AG08395 (cell line): Measurements from ENCODE around the gene GPR153.

ENCODE experiments used
- DNase-seq: peaks from one replicate; pipeline ENCODE4 v3.0.0; 2012; ENCODE audit warnings: mixed read lengths, low spot score

Gene GPR153

GRCh38 chr1:6286266-6286665 lies 25.4 kb upstream of the GPR153 start:
- no peak for DNase-seq

DNA sequence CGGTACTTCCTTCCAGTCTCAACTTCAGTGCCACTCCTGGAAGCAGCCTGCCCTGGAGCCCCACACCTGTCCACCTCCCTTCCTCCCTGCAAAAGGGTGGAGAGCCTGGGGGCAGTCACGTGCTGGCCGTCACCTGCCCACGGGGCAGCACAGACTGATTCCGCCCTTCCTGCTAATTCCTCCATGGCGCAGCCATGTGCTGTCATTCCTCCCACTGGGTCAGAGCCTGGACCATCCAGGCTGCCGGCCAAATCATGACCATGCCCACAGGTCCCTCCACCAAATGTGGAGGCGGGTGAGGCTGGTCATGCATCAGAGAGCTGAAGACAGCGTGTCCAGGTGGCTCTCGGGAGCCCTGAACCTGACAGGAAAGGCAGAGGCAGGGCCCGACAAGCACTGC lies 24.4 kb upstream of the GPR153 start:
- DNase-seq: no peak

GRCh38 chr1:6282577-6283270 lies 21.8 kb upstream of the GPR153 start:
- no peak for DNase-seq

- DNase-seq: no peak
These were observed 20.9 kb upstream of the GPR153 start for GRCh38 chr1:6281511-6282402.

- peak; percentile 49 for DNase-seq
These were observed 20.0 kb upstream of the GPR153 start for GRCh38 chr1:6280761-6281451.

DNA sequence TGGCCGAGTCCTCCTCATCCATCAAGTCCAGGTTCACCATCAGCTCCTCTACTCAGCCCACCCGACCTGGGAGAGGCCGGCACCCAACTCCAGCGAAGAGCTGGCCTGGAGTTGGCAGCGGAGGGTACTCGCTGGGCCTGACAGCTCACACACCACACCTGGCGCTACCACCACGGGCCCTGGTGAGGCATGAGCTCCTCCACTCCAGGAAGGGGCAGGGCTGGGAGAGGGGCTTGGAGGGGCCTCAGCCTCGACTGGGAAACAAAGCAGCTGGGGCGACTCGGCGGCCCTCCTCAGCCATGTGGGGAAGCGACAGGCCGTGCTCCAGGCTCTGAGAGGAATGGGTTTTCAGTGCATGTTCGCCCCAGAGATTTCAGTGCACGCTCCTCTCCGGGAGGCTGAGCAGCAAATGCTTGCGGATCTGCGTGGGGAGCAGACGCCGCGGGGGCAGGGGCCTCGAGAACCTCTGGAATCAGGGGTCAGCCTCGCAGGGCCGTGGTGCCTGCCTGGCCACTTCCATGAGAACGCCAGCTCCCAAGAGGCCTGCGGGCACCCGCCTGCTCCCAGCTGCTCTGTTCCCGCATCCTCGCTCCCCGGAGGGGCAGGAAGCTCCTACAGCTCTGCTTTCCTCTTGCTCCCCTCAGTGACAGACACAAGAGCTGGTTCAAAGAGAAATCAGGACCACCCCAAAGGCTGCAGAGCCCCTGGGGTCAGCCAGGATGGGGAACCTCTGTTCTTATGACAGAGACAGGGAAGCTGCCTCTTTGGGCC lies 18.9 kb upstream of the GPR153 start:
- no peak for DNase-seq

GRCh38 chr1:6279066-6279465 lies 18.2 kb upstream of the GPR153 start:
- no peak for DNase-seq

GRCh38 chr1:6278263-6278662 lies 17.4 kb upstream of the GPR153 start:
- DNase-seq: no peak

- DNase-seq: no peak
These were observed 16.1 kb upstream of the GPR153 start for GRCh38 chr1:6276811-6277555.

DNA sequence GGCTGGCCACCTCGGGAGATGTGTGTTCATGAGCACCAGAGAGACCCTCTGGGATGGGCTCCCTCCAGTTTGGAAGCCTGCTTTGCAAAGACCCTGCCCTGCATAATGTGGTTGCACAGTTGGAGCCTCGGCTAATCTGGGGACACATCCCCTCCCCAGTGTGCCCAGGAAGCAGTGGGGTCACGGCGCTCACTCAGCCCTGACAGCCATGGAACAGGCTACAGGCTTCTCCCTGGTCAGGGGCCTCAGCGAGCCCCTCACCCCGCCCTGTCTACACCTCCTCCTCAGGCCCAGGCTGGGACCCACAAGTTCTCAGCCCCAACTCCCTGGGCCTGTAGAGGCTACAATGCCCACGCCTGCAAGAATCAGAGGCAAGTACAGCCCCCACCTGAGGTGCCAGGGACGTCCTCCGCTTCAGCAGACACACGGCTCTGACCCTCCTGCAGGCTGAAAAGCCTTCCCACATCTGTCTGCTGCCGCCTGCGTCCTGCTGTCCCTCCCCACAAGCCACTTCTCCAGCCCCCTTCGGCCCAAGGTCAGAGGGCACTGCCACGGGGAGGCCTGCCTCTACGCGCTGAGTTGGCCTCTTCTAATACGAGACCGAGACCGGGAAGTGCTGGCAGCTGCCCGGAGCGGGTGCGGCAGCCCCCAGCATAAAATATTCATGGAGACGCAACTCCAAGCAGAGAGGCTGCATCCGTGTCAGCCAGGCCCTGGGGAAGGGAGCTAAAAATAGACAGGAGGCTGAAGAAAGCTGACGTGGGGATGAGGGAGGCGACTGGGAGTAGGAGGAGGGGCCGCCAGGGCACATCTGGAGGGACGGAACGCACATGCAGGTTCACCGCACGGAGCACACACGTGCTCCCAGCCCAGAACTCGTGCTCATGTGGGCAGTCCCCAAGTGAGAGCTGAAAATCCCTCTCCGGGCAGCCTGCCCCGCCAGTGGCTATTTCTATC lies 15.2 kb upstream of the GPR153 start:
- DNase-seq: peak; percentile 91

GRCh38 chr1:6274622-6275139 lies 13.8 kb upstream of the GPR153 start:
- DNase-seq: no peak

DNA sequence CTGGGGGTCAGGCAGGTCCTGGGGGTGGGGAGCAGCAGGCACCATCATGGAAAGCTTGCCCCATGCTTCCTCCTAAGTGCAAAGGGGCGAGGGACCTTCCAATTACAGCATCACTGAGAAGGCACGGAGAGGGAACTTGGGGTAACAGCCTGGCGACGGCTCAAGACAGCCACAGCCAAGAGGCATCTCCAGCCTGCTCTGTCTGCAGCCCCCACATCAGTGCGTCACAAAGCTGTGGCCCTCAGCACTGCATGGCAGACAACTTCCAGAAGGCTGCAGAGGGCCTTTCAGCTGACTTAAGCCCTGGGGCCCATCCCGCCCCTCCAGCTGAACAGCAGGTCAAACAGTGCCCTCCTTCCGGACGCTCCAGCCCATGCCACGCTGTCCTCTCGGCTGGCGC lies 13.2 kb upstream of the GPR153 start:
- no peak for DNase-seq

GRCh38 chr1:6273380-6273891 lies 12.5 kb upstream of the GPR153 start:
- peak; percentile 72 for DNase-seq

DNA sequence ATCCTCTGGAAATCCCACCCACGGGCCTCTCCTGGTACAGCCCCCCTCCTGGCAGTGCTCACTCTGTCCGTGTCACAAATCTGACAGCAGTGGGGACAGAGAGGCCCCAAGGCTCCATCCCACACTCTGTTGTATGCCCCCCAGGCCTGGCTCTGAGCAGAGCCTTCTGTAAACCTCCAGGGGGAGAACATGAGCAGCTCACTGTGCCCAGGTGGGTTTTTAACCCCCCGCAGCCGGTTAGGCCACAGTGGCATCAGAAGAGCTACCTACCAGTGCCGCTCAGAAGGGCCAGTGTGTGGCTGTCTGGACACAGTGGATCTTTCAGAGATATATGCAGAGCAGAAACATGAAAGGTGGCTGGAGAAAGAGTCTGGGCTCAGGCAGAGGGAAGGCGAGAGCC lies 12.0 kb upstream of the GPR153 start:
- no peak for DNase-seq

DNA sequence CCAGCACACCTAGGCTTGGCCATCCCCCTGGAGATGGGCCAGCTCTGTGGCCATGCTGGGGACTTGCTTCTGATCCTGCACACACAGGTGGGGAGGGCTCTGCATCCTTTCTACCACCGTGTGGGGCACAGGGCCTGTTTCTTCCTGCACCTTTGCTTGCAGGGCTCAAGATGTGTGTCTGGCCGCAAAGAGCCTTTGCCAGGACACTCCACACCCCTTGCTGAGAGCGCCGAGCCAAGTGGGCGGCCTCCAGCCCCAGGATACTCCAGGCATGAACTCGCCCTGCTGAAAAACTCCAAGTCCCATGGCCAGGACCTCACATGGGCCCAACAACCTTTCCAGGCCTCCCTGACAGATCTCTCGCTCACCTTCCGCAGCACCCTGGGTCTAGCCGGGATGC lies 11.6 kb upstream of the GPR153 start:
- DNase-seq: no peak

DNA sequence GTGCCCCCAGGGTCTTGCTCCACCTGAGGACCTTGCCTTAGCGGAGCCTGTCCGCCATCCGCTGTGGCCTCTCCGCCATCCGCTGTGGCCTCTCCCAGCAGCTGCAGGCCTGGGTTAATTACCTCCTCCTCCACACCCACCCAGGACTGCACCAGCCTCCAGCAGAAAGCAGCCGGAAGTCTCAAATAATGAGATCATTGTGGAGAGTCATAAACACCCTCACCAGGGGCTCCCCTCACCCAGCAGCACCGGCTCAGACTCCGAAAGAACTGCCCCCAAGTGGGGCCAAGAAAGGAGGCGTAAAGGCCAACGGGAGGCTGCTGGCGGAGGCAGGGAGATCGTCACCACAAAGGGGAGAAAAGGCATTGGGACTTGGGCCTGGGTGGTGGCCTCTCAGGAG lies 10.7 kb upstream of the GPR153 start:
- no peak for DNase-seq

DNA sequence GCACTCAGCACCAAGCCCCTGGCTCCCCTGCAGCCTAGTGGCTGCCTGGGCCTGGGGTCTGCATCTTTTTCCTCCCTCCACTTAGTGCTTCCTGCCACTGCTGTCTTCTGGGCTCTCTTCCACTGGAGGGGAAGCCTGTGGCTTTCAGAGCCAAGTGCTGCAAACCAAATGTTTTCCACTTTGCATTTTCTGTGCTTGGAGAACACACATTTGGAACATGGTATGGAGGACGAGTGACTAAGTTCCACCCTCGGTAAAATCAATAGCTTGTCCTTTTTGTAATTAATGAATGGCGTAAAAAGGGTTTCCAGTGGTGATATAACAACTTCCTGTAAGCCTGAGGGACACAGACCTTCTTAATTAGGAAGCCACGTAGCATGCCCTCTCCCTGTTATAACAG lies 10.1 kb upstream of the GPR153 start:
- no peak for DNase-seq

GRCh38 chr1:6270401-6270800 lies 9.5 kb upstream of the GPR153 start:
- no peak for DNase-seq

GRCh38 chr1:6269720-6270400 lies 9.0 kb upstream of the GPR153 start:
- DNase-seq: no peak
